A549 (cell line): ENCODE data around the gene CDH4. TPM values are rescaled to one million over a fixed set of nuclear protein-coding genes. Genes with fewer than 3 reads are reported as not detected.

Source experiments
- ATAC-seq, 2 experiments: fragments of 200-7000 bp in 1 of 2; fragments of >200 bp in 1 of 2; cut with Nextera tagmentation in 1 of 2; cut with Tn5 transposase in 1 of 2; 3 replicates each; pipeline versions ENCODE4 v1.8.0 to v1.9.1; 2018 to 2020; ENCODE audit warnings: mild to moderate bottlenecking in 1 of 2, moderate library complexity in 1 of 2
- CTCF ChIA-PET: fragments of 300-600 bp; sonication (Branson Sonifier 250); formaldehyde crosslinking; extraction: SDS; loops from one replicate; lab custom pipeline; 2021; ENCODE audit warnings: antibody characterized with exemption, inconsistent platforms; lab: Yijun Ruan, JAX
- POLR2A ChIA-PET: fragments of 350-600 bp; formaldehyde crosslinking; extraction: SDS; loops from one replicate; lab custom pipeline; 2021; ENCODE audit warnings: antibody characterized with exemption, inconsistent platforms; lab: Yijun Ruan, JAX
- DNase-seq, 2 experiments: peaks; one replicate each; pipeline versions ENCODE4 v3.0.0 to v3.0.0-alpha.2; 2011 to 2016; ENCODE audit warnings: low read depth in 1 of 2, low spot score in 1 of 2
- FAIRE-seq: peaks from 2 replicates; lab custom pipeline; 2011; peaks lifted over from hg19 to GRCh38; lab: Jason Lieb, UNC
- H3K27ac ChIP-seq, 2 experiments: fragments of >200 bp; sonication (Bioruptor Twin); formaldehyde crosslinking; 3 replicates each; pipeline ENCODE4 v1.5.1; 2016 to 2017
- H3K4me1 ChIP-seq: fragments of >200 bp; sonication (Bioruptor Twin); formaldehyde crosslinking; 3 replicates; pipeline ENCODE4 v1.6.1; 2016
- H3K4me2 ChIP-seq: fragments of >200 bp; sonication (Bioruptor Twin); formaldehyde crosslinking; 3 replicates; pipeline ENCODE4 v1.6.1; 2016
- H3K4me3 ChIP-seq: fragments of >200 bp; sonication (Bioruptor Twin); formaldehyde crosslinking; 3 replicates; pipeline ENCODE4 v1.5.1; 2016
- H3K9me3 ChIP-seq: fragments of >200 bp; sonication (Bioruptor Twin); formaldehyde crosslinking; 3 replicates; pipeline ENCODE4 v1.6.1; 2016
- ATOH8 ChIP-seq: fragments of 250-450 bp; sonication (Bioruptor Pico); IDR thresholded peaks from 2 replicates; pipeline ENCODE4 v1.5.0; 2020; ENCODE audit warnings: low read depth, mild to moderate bottlenecking, moderate library complexity
- BHLHE40 ChIP-seq: IDR thresholded peaks from 2 replicates; pipeline ENCODE4 v1.6.1; 2012; ENCODE audit warnings: low read depth, low read length, inconsistent platforms
- CBX2 ChIP-seq: fragments of 200-600 bp; sonication (generic); IDR thresholded peaks from 2 replicates; pipeline ENCODE4 v1.6.1; 2016; ENCODE audit warnings: low read depth, mild to moderate bottlenecking, borderline replicate concordance
- CEBPB ChIP-seq, 2 experiments: fragments of >200 bp in 1 of 2; sonication (Bioruptor Twin) in 1 of 2; formaldehyde crosslinking in 1 of 2; IDR thresholded peaks; 2 replicates each; pipeline ENCODE4 v1.6.1; 2012 to 2016
- EHF ChIP-seq: fragments of 250-450 bp; sonication (Bioruptor Pico); IDR thresholded peaks from 2 replicates; pipeline ENCODE4 v1.5.0; 2020; ENCODE audit warnings: mild to moderate bottlenecking
- EHMT2 ChIP-seq: fragments of 200-600 bp; sonication (generic); IDR thresholded peaks from 2 replicates; pipeline ENCODE4 v1.6.1; 2016; ENCODE audit warnings: antibody characterized with exemption, low read depth, mild to moderate bottlenecking, moderate library complexity
- EP300 ChIP-seq, 2 experiments: fragments of >200 bp; sonication (Bioruptor Twin); formaldehyde crosslinking; IDR thresholded peaks; 2 replicates in 1 of 2; 3 replicates in 1 of 2; pipeline ENCODE4 v1.6.1; 2016 to 2017
- FOXS1 ChIP-seq: fragments of 250-450 bp; sonication (Bioruptor Pico); IDR thresholded peaks from 2 replicates; pipeline ENCODE4 v1.5.0; 2020; ENCODE audit warnings: mild to moderate bottlenecking, moderate library complexity
- GATA3 ChIP-seq: IDR thresholded peaks from 2 replicates; pipeline ENCODE4 v1.6.1; 2012; ENCODE audit warnings: borderline replicate concordance
- HDAC2 ChIP-seq: fragments of 200-600 bp; sonication (generic); IDR thresholded peaks from 2 replicates; pipeline ENCODE4 v1.6.1; 2016
- HOXA7 ChIP-seq: fragments of 250-450 bp; sonication (Bioruptor Pico); IDR thresholded peaks from 2 replicates; pipeline ENCODE4 v1.5.0; 2020; ENCODE audit warnings: mild to moderate bottlenecking, moderate library complexity
- HOXB13 ChIP-seq: fragments of 250-450 bp; sonication (Bioruptor Pico); IDR thresholded peaks from 2 replicates; pipeline ENCODE4 v1.5.0; 2020; ENCODE audit warnings: low read depth, mild to moderate bottlenecking, moderate library complexity
- JUN ChIP-seq, 2 experiments: fragments of >200 bp; sonication (Bioruptor Twin); formaldehyde crosslinking; IDR thresholded peaks; 2 replicates in 1 of 2; 3 replicates in 1 of 2; pipeline ENCODE4 v1.6.1; 2016 to 2017
- JUNB ChIP-seq: fragments of >200 bp; sonication (Bioruptor Twin); formaldehyde crosslinking; IDR thresholded peaks from 2 replicates; pipeline ENCODE4 v1.6.1; 2016
- KDM1A ChIP-seq: fragments of 200-600 bp; sonication (generic); IDR thresholded peaks from 2 replicates; pipeline ENCODE4 v1.6.1; 2016; ENCODE audit warnings: low read depth, mild to moderate bottlenecking
- MAX ChIP-seq: IDR thresholded peaks from 2 replicates; pipeline ENCODE4 v1.6.1; 2012
- MAZ ChIP-seq: fragments of 150-350 bp; IDR thresholded peaks from 2 replicates; pipeline ENCODE4 v1.6.1; 2014; ENCODE audit warnings: antibody characterized with exemption, low read depth, low read length, borderline replicate concordance
- NFE2L2 ChIP-seq: fragments of 150-350 bp; conservative IDR thresholded peaks from 2 replicates; pipeline ENCODE4 v1.6.1; 2014; ENCODE audit warnings: low read length
- NR3C1 ChIP-seq: fragments of >200 bp; sonication (Bioruptor Twin); formaldehyde crosslinking; IDR thresholded peaks from 3 replicates; pipeline ENCODE4 v1.6.1; 2017
- PBX3 ChIP-seq: IDR thresholded peaks from 2 replicates; pipeline ENCODE4 v1.6.1; 2012
- POLR2AphosphoS2 ChIP-seq: conservative IDR thresholded peaks from 2 replicates; pipeline ENCODE4 v1.6.1; 2012; ENCODE audit warnings: low read length, improper control_type of control experiment, inconsistent platforms
- RAD21 ChIP-seq, 2 experiments: fragments of >200 bp in 1 of 2; sonication (Bioruptor Twin) in 1 of 2; formaldehyde crosslinking in 1 of 2; IDR thresholded peaks in 1 of 2; conservative IDR thresholded peaks in 1 of 2; 2 replicates in 1 of 2; 3 replicates in 1 of 2; pipeline ENCODE4 v1.6.1; 2012 to 2018; ENCODE audit warnings: inconsistent platforms in 1 of 2
- RCOR1 ChIP-seq: fragments of 150-350 bp; IDR thresholded peaks from 2 replicates; pipeline ENCODE4 v1.6.1; 2014; ENCODE audit warnings: antibody characterized with exemption, low read length, low read depth
- RFX5 ChIP-seq: fragments of 450-650 bp; IDR thresholded peaks from 2 replicates; pipeline ENCODE4 v1.7.1; 2014; ENCODE audit warnings: antibody characterized with exemption, mild to moderate bottlenecking, moderate library complexity
- RNF2 ChIP-seq: fragments of 200-600 bp; sonication (generic); IDR thresholded peaks from 2 replicates; pipeline ENCODE4 v1.6.1; 2016; ENCODE audit warnings: low read depth, mild to moderate bottlenecking, antibody characterized with exemption, moderate library complexity, borderline replicate concordance
- SMC3 ChIP-seq: fragments of >200 bp; sonication (Bioruptor Twin); formaldehyde crosslinking; IDR thresholded peaks from 3 replicates; pipeline ENCODE4 v1.6.1; 2018; ENCODE audit warnings: inconsistent platforms
- SREBF2 ChIP-seq: fragments of 450-650 bp; IDR thresholded peaks from 2 replicates; pipeline ENCODE4 v1.6.1; 2014; ENCODE audit warnings: mild to moderate bottlenecking, moderate library complexity
- TFCP2L1 ChIP-seq: fragments of 250-450 bp; sonication (Bioruptor Pico); IDR thresholded peaks from 2 replicates; pipeline ENCODE4 v1.5.0; 2021; ENCODE audit warnings: mild to moderate bottlenecking
- ZNF302 ChIP-seq: fragments of 250-450 bp; sonication (Bioruptor Pico); IDR thresholded peaks from 2 replicates; pipeline ENCODE4 v1.9.0; 2021; ENCODE audit warnings: inconsistent platforms, mild to moderate bottlenecking, moderate library complexity
- WGBS: methylation state at CpG from one replicate; pipeline ENCODE4 v1.1.6; 2017; ENCODE audit errors: missing lambda C conversion rate; 5-methylcytosine and 5-hydroxymethylcytosine counted together
- polyA plus RNA-seq, 4 experiments: library from polyadenylated mRNA; depleted of rRNA in 3 of 4; stranded (reverse); fragments of >200 nt; fragmentation: RNase III in 1 of 4; extraction: RNeasy Plus Mini Kit Qiagen cat#74134 plus additional on column Dnase treatment in 1 of 4; gene quantifications; 2 replicates in 3 of 4; 3 replicates in 1 of 4; pipeline ENCODE4 v1.2.3, GENCODE V29; 2011 to 2017

CDH4 gene
- polyA plus RNA-seq, 2 of the 4 experiments (the other 2 are of a cell fraction): 3.4 to 10.3 TPM

GRCh38 chr20:61748376-61748775 lies 496.3 kb downstream of the CDH4 start:
- POLR2A ChIA-PET: no interaction called here
- CTCF ChIA-PET: no interaction called here
- no peak overlapping the region for H3K4me3 ChIP-seq
- FAIRE-seq: peak; percentile 13
- no peak overlapping the region for H3K27ac ChIP-seq
- no peak for DNase-seq
- no peaks in the 10 kb centered on the region for H3K4me1 ChIP-seq
- no peak for TF ChIP-seq CEBPB (IDR thresholded peaks at IDR 0.05)
- no peak for TF ChIP-seq MAZ
- TF ChIP-seq SMC3: no peak
- TF ChIP-seq BHLHE40: no peak
- no peak for TF ChIP-seq GATA3
- TF ChIP-seq POLR2AphosphoS2: no peak
- no peak for TF ChIP-seq JUN (IDR thresholded peaks at IDR 0.05)
- no peak for TF ChIP-seq ZNF302
- no peak for TF ChIP-seq EHF (CRISPR knock-in tag)
- H3K4me2 ChIP-seq: no peak overlapping the region
- WGBS: 11% methylated on average over 3 of the region's 3 CpGs
- no peak for ATAC-seq
- H3K9me3 ChIP-seq: no peaks in the 10 kb centered on the region

GRCh38 chr20:61749406-61750075 lies 497.5 kb downstream of the CDH4 start:
- no peak for DNase-seq
- no peak overlapping the region for H3K4me3 ChIP-seq
- 54% methylated on average over 6 of the region's 6 CpGs for WGBS
- ChIA-PET CTCF (no interaction called here), POLR2A (no interaction called here)
- no peak overlapping the region for H3K27ac ChIP-seq
- peak; percentile 61 for FAIRE-seq
- no peak for ATAC-seq
- no peaks in the 10 kb centered on the region for H3K4me1 ChIP-seq
- TF ChIP-seq CBX2 (no peak), RNF2 (no peak), JUN (IDR thresholded peaks at IDR 0.05) (no peak), EHF (CRISPR knock-in tag) (no peak), GATA3 (no peak), HOXA7 (CRISPR knock-in tag) (no peak)
- no peak overlapping the region for H3K4me2 ChIP-seq
- H3K9me3 ChIP-seq: no peaks in the 10 kb centered on the region

- WGBS: 69% methylated on average over 1 of the region's 1 CpG
- no peaks in the 10 kb centered on the region for H3K9me3 ChIP-seq
- ATAC-seq: no peak
- H3K4me2 ChIP-seq: no peak overlapping the region
- no peak for FAIRE-seq
- ChIA-PET CTCF (no interaction called here), POLR2A (no interaction called here)
- H3K27ac ChIP-seq: no peak overlapping the region
- no peaks in the 10 kb centered on the region for H3K4me1 ChIP-seq
- no peak overlapping the region for H3K4me3 ChIP-seq
- no peak for TF ChIP-seq NFE2L2
- TF ChIP-seq EHMT2: no peak
- no peak for TF ChIP-seq PBX3
- no peak for TF ChIP-seq RCOR1
- no peak for TF ChIP-seq KDM1A
- TF ChIP-seq NR3C1: no peak
- no peak for TF ChIP-seq EP300 (IDR thresholded peaks at IDR 0.05)
- TF ChIP-seq HDAC2: no peak
- no peak for TF ChIP-seq ATOH8
- no peak for TF ChIP-seq RAD21 (conservative IDR thresholded peaks at IDR 0.05 in 1 of 2, IDR thresholded peaks at IDR 0.05 in 1 of 2)
- no peak for TF ChIP-seq FOXS1
- no peak for TF ChIP-seq RFX5
- TF ChIP-seq HOXB13 (CRISPR knock-in tag): no peak
- TF ChIP-seq SREBF2: no peak
- no peak for TF ChIP-seq HOXA7 (CRISPR knock-in tag)
- no peak for TF ChIP-seq BHLHE40
- no peak for TF ChIP-seq TFCP2L1 (CRISPR knock-in tag)
- TF ChIP-seq JUNB: no peak
- TF ChIP-seq MAX: no peak
- no peak for DNase-seq
Observed at GRCh38 chr20:61750093-61750492, 498.0 kb downstream of the CDH4 start.
